PC-9 (cell line): ENCODE results near the gene STH. TPM values are rescaled to one million over a fixed set of nuclear protein-coding genes. Genes with fewer than 3 reads are reported as not detected.
A peak's percentile ranks its signal among the peaks of the same experiment; 100 is the strongest.

Source experiments
- BruUV-seq: library from RNA; stranded (reverse); fragments of 400-500 nt; replicated peaks from 2 replicates; lab custom pipeline; 2021; lab: Mats Ljungman, UMichigan
- CTCF ChIA-PET: fragments of 300-600 bp; sonication (Branson Sonifier 250); formaldehyde crosslinking; loops from one replicate; lab custom pipeline; 2022; ENCODE audit warnings: antibody characterized with exemption; lab: Charles Lee
- POLR2A ChIA-PET: fragments of 300-600 bp; sonication (Branson Sonifier 250); formaldehyde crosslinking; loops from one replicate; lab custom pipeline; 2022; ENCODE audit warnings: antibody characterized with exemption; ENCODE audit not compliant: unreplicated experiment; lab: Charles Lee
- DNase-seq, 2 experiments: peaks; one replicate each; pipeline versions ENCODE4 v3.0.0 to v3.0.0-alpha.2; 2015 to 2022; ENCODE audit warnings: mixed read lengths in 1 of 2
- H2AFZ ChIP-seq: fragments of 200-600 bp; sonication (generic); 2 replicates; pipeline ENCODE4 v1.8.1; 2017; ENCODE audit warnings: antibody characterized with exemption
- H3F3A ChIP-seq: fragments of 200-600 bp; sonication (generic); 2 replicates; pipeline ENCODE4 v1.8.1; 2017; ENCODE audit warnings: antibody characterized with exemption, mild to moderate bottlenecking, low read depth; ENCODE audit not compliant: insufficient read depth
- H3K27ac ChIP-seq: fragments of 200-600 bp; sonication (generic); 2 replicates; pipeline ENCODE4 v1.6.1; 2016; ENCODE audit warnings: mixed run types
- H3K27me3 ChIP-seq: fragments of 200-600 bp; sonication (generic); 2 replicates; pipeline ENCODE4 v1.6.1; 2016; ENCODE audit warnings: low read depth, mixed run types; ENCODE audit not compliant: insufficient read depth
- H3K36me3 ChIP-seq: fragments of 200-600 bp; sonication (generic); 2 replicates; pipeline ENCODE4 v1.6.1; 2016; ENCODE audit warnings: low read depth, mixed run types
- H3K4me1 ChIP-seq: fragments of 200-600 bp; sonication (generic); replicated peaks from 2 replicates; pipeline ENCODE4 v1.6.1; 2016; ENCODE audit warnings: mixed run types; ENCODE audit not compliant: insufficient read depth
- H3K4me2 ChIP-seq: fragments of 200-600 bp; sonication (generic); 2 replicates; pipeline ENCODE4 v1.6.1; 2017; ENCODE audit warnings: mixed run types
- H3K4me3 ChIP-seq: fragments of 200-600 bp; sonication (generic); 2 replicates; pipeline ENCODE4 v1.6.1; 2016; ENCODE audit warnings: mixed run types
- H3K79me2 ChIP-seq: fragments of 200-600 bp; sonication (generic); 2 replicates; pipeline ENCODE4 v1.6.1; 2017; ENCODE audit warnings: low read depth, mixed run types
- H3K9me2 ChIP-seq: fragments of 200-600 bp; sonication (generic); 2 replicates; pipeline ENCODE4 v1.8.1; 2017; ENCODE audit warnings: mild to moderate bottlenecking; ENCODE audit not compliant: insufficient read depth
- H3K9me3 ChIP-seq: fragments of 200-600 bp; sonication (generic); 2 replicates; pipeline ENCODE4 v1.8.1; 2016; ENCODE audit warnings: low read depth; ENCODE audit not compliant: insufficient read depth
- H4K20me1 ChIP-seq: fragments of 200-600 bp; sonication (generic); 2 replicates; pipeline ENCODE4 v1.8.1; 2017; ENCODE audit not compliant: insufficient read depth
- EZH2 ChIP-seq: fragments of 200-600 bp; sonication (generic); IDR thresholded peaks from 2 replicates; pipeline ENCODE4 v1.8.0; 2017; ENCODE audit warnings: antibody characterized with exemption, low read depth
- intact Hi-C: fragments of 100-400 bp; cut with micrococcal nuclease; formaldehyde crosslinking; loops from one replicate; pipeline ENCODE4 v1.10.0; 2022; ENCODE audit not compliant: unreplicated experiment
- total RNA-seq: library from RNA; stranded (reverse); gene quantifications from 2 replicates; pipeline ENCODE4 v1.2.3, GENCODE V29; 2021
- TF ChIP-seq, protein P1 (sequence below): fragments of 200-600 bp; sonication (generic); conservative IDR thresholded peaks from 2 replicates; pipeline ENCODE4 v1.6.1; 2017; ENCODE audit warnings: mixed run types, antibody characterized with exemption, mild to moderate bottlenecking, moderate library complexity

The STH gene
- total RNA-seq, 1 experiment from 2014 or later = not detected

DNA sequence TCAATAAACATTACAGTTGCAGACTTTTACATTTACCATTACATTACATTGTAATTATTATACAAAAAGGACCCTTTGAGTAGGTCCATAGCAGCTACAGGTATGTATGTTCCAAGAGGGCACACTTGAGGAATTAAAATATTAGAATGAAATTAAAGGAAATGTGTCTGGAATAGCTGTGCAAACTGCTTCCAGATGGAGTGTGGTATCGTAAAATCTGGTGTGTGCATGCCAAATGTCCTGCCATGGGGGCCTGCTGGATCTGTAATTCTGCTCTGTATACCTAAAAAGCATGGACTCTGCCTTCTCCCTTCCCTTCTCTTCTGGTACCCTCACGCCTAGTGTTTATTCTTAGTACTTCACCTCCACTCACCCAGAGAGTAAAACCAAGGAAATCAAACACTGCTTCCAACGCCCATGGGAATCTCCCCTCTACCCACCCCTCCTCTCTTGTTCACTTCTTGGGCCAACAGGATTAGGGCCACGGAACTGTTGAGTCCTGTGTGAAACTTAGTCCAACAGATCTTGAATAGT is 38.7 kb downstream of the STH start:
- H4K20me1 ChIP-seq = peaks cover 11% of the 10 kb centered on the region
- no peak overlapping the region for H3K4me3 ChIP-seq
- H3K27ac ChIP-seq = no peak overlapping the region
- ChIA-PET CTCF (no interaction called here), POLR2A (no interaction called here)
- TF ChIP-seq, protein P1, sequence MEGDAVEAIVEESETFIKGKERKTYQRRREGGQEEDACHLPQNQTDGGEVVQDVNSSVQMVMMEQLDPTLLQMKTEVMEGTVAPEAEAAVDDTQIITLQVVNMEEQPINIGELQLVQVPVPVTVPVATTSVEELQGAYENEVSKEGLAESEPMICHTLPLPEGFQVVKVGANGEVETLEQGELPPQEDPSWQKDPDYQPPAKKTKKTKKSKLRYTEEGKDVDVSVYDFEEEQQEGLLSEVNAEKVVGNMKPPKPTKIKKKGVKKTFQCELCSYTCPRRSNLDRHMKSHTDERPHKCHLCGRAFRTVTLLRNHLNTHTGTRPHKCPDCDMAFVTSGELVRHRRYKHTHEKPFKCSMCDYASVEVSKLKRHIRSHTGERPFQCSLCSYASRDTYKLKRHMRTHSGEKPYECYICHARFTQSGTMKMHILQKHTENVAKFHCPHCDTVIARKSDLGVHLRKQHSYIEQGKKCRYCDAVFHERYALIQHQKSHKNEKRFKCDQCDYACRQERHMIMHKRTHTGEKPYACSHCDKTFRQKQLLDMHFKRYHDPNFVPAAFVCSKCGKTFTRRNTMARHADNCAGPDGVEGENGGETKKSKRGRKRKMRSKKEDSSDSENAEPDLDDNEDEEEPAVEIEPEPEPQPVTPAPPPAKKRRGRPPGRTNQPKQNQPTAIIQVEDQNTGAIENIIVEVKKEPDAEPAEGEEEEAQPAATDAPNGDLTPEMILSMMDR = no peak
- TF ChIP-seq EZH2 = no peak
- H3K9me3 ChIP-seq = no peaks in the 10 kb centered on the region
- no peaks in the 10 kb centered on the region for H3K79me2 ChIP-seq
- H2AFZ ChIP-seq = no peak overlapping the region
- H3K9me2 ChIP-seq = no peaks in the 10 kb centered on the region
- peaks cover 11% of the 10 kb centered on the region; the same call in 1 of the 2 replicates for H3F3A ChIP-seq
- no peaks in the 10 kb centered on the region for H3K27me3 ChIP-seq
- no peaks in the 10 kb centered on the region for H3K4me1 ChIP-seq
- peaks cover 73% of the 10 kb centered on the region for H3K36me3 ChIP-seq
- BruUV-seq = no TSS peak
- intact Hi-C loops = no loop called here
- H3K4me2 ChIP-seq = no peak overlapping the region
- DNase-seq = no peak

DNA sequence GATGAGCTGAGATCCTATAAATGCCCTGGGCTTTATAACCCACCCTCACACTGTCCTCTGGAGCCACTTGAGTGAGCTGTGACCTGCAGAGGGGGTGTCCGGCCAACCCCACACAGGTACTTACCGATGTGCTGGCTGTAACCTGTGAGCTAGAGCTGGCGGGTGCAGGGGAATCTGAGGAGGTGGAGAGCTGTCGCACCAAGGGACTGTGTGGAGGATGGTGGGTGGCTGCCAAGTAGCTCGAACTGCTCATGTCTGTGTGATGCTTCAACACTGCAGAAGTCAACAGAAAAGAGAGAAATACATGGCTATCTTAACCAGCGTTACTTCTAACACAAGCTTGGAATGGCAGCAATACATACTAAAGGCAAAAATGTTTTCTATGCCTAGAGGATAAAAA is 39.4 kb downstream of the STH start:
- Histone ChIP-seq H2AFZ (no peak overlapping the region), H3K4me1 (no peaks in the 10 kb centered on the region), H3K4me2 (no peak overlapping the region), H3K36me3 (peaks cover 79% of the 10 kb centered on the region), H3K79me2 (0 out of 2 replicates have a peak, but pooled peaks cover 3% of the 10 kb centered on the region), H3K9me3 (no peaks in the 10 kb centered on the region), H4K20me1 (peaks cover 13% of the 10 kb centered on the region), H3K9me2 (no peaks in the 10 kb centered on the region), H3K27me3 (no peaks in the 10 kb centered on the region), H3K27ac (no peak overlapping the region), H3K4me3 (no peak overlapping the region), H3F3A (peaks cover 11% of the 10 kb centered on the region; the same call in 1 of the 2 replicates)
- ChIA-PET POLR2A (no interaction called here), CTCF (interaction anchor here (0.5 kb wide), 1 partner anchor 155 kb away, joined by 4 read pairs; the partner anchor contains the start of gene KANSL1)
- TF ChIP-seq EZH2 = no peak
- TF ChIP-seq, protein P1 = no peak
- no TSS peak for BruUV-seq
- DNase-seq = peak in 1 of 2 experiments; percentile 20
- intact Hi-C loops = no loop called here

DNA sequence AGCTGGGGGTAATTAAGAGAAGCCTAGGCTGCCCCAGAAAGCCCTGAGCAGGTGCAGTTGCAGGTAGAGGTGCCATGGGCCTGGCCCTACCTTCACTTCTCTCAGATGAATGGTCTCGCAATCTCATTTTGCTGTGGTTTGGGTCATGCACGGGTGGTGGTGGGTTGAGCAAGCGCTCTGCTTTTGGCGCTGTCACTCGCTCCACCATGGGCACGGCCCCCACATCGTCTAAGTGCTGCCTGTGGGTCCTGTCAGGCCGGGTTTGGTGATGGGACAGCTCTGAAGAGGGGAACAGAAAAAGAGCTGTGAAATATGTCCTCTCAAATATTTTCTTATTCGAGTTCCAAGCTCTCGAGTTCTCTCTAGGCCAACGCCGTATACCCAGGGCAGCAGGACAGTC is 39.9 kb downstream of the STH start:
- CTCF ChIA-PET = no interaction called here
- intact Hi-C loops = no loop called here
- TF ChIP-seq, protein P1 = no peak
- TF ChIP-seq EZH2 = no peak
- POLR2A ChIA-PET = no interaction called here
- H3F3A ChIP-seq = peaks cover 11% of the 10 kb centered on the region; the same call in 1 of the 2 replicates
- H3K4me1 ChIP-seq = no peaks in the 10 kb centered on the region
- no TSS peak for BruUV-seq
- H3K4me3 ChIP-seq = no peak overlapping the region
- no peak overlapping the region for H3K4me2 ChIP-seq
- H3K9me2 ChIP-seq = no peaks in the 10 kb centered on the region
- no peak for DNase-seq
- H2AFZ ChIP-seq = no peak overlapping the region
- peaks cover 78% of the 10 kb centered on the region for H3K36me3 ChIP-seq
- H3K27ac ChIP-seq = no peak overlapping the region
- no peaks in the 10 kb centered on the region for H3K9me3 ChIP-seq
- peaks cover 13% of the 10 kb centered on the region for H4K20me1 ChIP-seq
- H3K27me3 ChIP-seq = no peaks in the 10 kb centered on the region
- 0 out of 2 replicates have a peak, but pooled peaks cover 6% of the 10 kb centered on the region for H3K79me2 ChIP-seq
